NCI-H226 (cell line): ENCODE data around the gene NFIB.

Experiments
- DNase-seq: peaks from one replicate; pipeline ENCODE4 v3.0.0-alpha.2; 2015

The NFIB gene

GRCh38 chr9:14095277-14095676 lies 218.7 kb downstream of the NFIB start:
- no peak for DNase-seq

DNA sequence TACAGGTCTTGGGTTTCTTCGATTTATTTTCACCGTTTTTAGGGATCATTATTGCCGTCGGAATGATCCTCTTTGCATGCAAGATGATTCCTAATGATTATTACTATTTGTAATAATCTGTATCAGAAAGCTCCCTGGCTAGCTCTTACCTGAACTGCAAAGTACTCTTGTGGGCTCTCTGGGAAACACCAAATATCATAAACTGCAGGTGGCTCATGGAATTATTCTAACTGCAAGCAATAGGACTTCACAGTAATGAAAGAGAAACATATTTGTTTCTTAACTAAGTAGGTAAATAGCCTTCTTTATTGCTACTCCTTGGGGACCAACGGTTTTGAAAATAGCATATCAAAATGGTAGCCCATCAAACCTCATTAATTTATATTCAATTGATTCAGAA lies 219.4 kb downstream of the NFIB start:
- DNase-seq: no peak

GRCh38 chr9:14092344-14092743 lies 221.6 kb downstream of the NFIB start:
- peak; percentile 4 for DNase-seq

GRCh38 chr9:14089051-14089803 lies 224.7 kb downstream of the NFIB start:
- peak; percentile 9 for DNase-seq

DNA sequence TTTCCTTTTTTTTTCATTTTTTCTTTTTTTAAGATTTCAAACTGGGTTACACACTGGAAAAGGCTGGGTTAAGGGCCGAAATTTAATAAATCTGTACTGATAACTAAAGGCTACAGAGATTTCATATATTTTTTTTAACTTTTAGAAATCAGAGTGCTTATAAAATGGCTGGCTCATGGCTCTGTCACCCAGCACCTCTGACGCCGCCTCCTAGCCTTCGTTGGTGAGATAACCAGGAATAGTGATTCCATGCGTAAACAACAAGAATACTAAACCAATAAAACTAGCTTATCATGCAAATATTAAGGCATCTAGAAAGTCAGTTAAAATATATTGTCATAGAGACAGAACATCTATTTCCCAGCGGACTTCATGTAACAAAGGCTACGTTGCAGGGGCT lies 226.4 kb downstream of the NFIB start:
- DNase-seq: no peak

GRCh38 chr9:14086495-14086894 lies 227.4 kb downstream of the NFIB start:
- no peak for DNase-seq

DNA sequence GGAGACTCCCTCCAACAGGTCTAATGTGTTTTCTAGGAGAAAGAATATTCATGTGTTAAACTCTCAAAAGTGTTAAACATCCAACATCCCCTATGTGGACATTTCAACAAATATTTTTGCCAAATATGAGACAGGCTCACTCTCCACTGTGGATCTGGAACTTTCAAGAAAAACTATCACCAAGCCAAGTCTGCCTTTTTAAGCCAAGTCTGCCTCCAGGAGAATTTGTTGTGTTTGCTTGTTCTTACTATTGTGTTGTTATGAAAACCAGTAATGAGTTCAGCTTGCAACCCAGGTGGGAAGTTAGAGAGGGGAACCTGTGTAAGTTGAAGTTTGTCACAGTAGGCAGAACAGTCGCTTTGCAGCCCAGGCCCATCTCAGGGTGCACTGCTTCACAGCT lies 228.1 kb downstream of the NFIB start:
- no peak for DNase-seq

DNA sequence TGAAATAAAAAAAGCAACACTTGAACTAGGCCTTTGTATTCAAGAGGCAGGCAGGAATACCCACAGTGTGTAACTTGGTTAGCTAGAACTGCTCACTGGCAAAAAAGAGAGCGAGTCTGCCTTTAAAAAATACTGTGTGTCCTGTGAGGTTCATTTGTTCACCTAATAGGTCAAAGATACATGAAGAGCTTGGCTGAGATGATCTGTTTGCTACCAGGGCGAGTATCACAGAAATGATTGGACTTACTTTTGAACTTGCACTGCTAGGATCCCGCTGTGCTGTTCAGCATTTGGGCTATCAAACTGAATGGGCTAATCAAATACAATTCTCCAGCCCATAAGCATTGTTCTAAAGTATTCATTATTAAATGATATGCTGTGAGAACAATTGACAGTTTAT lies 229.1 kb downstream of the NFIB start:
- DNase-seq: no peak

GRCh38 chr9:14083366-14083765 lies 230.6 kb downstream of the NFIB start:
- DNase-seq: no peak

DNA sequence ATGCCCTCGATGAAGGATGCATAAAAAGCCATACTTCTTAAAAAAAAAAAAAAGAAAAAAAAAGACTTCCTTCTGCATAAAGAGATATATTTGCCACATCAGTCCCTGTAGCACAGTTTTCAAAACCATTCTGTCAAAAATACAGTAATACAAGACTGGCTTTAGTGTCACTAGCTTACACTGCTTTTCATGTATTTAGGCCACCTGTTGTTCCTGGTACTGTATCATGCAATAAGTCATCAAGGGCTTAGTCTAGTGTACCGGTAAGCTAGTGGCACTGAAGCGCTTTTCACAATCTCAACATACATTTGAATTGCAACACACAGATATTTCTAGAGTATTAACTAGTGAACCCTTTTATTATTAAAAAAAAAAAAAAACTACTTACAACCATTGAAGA lies 231.2 kb downstream of the NFIB start:
- no peak for DNase-seq

GRCh38 chr9:14081745-14082144 lies 232.2 kb downstream of the NFIB start:
- no peak for DNase-seq

GRCh38 chr9:14080959-14081542 lies 232.9 kb downstream of the NFIB start:
- DNase-seq: no peak

GRCh38 chr9:14079440-14079839 lies 234.5 kb downstream of the NFIB start:
- no peak for DNase-seq

- DNase-seq: no peak
Measured at GRCh38 chr9:14077672-14078071, 236.3 kb downstream of the NFIB start.

DNA sequence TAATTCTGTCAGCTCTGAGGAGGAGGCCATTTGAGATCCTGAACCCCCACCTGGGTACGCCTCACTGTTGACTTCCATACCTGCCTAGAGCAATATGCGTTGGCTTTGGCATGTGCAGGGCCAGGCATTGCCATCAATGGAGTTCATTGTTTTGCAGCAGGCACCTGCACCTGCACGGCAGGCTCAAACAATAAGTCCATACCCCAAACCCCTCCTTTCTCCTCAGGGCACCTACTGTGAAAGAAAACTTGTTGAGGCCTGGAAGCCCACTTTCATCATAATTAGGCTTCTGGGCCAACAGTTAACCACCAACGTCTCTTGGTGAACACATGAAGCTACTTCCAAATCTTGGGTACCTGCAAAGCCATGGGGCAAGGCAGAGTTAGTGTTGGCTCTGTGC lies 238.7 kb downstream of the NFIB start:
- no peak for DNase-seq

DNA sequence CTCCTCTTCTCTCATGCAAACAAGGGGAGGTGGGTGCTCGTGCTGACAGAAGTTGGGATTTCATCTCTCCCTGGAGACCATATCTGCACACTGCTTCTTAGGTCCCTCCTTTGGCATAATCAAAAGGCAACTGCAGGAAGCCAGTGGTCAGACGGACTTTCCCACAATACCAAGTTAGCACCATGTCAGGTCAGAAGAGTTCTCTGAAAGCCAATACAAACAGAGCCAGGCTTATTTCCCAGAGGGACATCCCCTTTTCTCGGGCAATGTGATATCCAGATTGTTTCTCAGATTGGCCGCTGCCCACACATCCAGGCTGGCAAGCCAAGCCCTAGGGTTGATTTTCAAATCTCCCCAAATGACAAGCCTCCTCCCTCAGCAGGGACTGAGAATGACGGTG lies 241.1 kb downstream of the NFIB start:
- DNase-seq: no peak

DNA sequence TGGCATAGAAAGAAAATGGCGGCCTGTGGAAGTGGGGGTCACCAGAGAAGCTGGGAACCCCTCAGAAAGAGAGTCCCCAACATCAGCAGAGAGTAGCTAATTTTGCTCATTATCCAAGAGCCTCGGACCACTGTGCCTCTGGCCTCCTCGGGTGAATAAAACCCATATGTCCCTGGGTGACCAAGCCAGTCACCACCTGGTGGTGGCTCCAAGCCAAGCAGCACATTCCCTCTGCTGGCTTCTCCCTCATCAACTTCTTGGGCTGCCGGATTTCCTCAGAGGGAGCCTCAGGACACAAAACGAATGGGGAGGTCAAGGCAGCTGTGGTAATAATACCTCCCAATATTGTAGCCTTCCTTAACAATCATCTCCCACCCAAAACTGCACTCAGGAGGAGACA lies 242.5 kb downstream of the NFIB start:
- DNase-seq: no peak

- no peak for DNase-seq
Measured at GRCh38 chr9:14068690-14069089, 245.3 kb downstream of the NFIB start.

GRCh38 chr9:14066831-14067230 lies 247.1 kb downstream of the NFIB start:
- DNase-seq: no peak

- no peak for DNase-seq
Measured at GRCh38 chr9:14066032-14066431, 247.9 kb downstream of the NFIB start.

DNA sequence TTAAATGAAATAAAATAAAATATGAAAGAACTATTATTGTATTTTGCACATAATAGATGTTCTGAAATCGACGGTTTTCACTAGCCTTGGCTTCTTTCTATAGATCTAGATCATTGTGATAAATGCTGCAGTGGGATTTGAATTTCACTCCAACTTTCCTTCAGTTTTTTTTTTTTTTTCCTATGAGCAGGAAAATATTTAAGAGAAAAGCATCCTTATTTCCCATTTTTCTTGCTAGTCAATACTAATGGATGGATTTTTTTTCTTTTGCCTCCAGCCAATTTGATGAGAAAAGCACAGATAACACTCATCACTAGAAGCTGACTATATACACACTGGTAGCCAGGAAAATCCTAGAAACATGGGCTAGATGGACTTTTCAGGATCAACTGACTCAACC lies 249.0 kb downstream of the NFIB start:
- no peak for DNase-seq

GRCh38 chr9:14063756-14064155 lies 250.2 kb downstream of the NFIB start:
- no peak for DNase-seq

- DNase-seq: no peak
Measured at GRCh38 chr9:14062586-14063221, 251.2 kb downstream of the NFIB start.

DNA sequence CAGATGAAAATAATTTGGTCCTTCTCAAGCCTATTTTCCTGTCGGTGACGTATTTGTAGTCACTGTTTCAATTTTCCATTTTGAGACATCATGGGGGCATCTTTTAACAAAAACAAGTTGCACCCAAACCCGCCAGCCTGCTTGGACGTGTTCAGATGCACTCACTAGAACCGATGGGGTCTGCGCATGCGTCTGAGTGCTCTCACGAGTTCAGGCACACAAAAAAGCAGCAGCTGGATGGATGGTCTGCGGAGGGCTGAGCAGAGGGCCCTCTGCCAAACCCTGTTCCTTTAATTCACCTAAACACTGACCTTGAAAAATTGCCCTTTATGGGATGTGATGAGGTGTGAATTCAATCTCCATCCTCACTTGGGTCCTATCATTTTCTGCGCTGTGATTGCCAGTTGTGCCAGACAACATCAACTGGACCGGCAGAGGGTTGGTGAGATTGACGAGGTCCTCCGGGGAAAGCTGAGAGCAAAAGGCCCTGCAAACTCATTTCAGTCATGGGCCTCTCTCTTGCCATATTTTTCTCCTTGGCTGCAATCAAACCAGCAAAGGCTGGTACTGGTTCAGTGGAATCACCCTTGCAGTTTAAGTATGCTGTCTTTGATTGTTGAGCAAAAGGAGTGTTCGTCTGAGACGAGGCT lies 251.9 kb downstream of the NFIB start:
- no peak for DNase-seq
